ENCODE results near the gene OR5L2. TPM values are rescaled to one million over a fixed set of nuclear protein-coding genes. Genes with fewer than 3 reads are reported as not detected.

OR5L2 gene
- total RNA-seq, 1 donor from 2014 or later, result not detected

Small RNAs within 50 kb of the gene (small RNA-seq; reads per million reads assigned to genes)
- gene AC036111.3, result not detected

Other genes with a start within 250 kb of the OR5L2 start
- gene OR4C11, start 219.6 kb upstream of the OR5L2 start, total RNA-seq (ENCODE audit: low replicate concordance), result not detected in 2 replicates
- not detected in 2 replicates for gene OR4P4, start 192.1 kb upstream of the OR5L2 start, total RNA-seq (ENCODE audit: low replicate concordance)
- gene OR4S2, start 178.9 kb upstream of the OR5L2 start, total RNA-seq (ENCODE audit: low replicate concordance), result not detected in 2 replicates
- gene OR4C6, start 165.0 kb upstream of the OR5L2 start, total RNA-seq (ENCODE audit: low replicate concordance), result not detected in 2 replicates
- gene OR5D13, start 53.8 kb upstream of the OR5L2 start, total RNA-seq (ENCODE audit: low replicate concordance), result not detected in 2 replicates
- not detected in 2 replicates for gene OR5D14, start 31.7 kb upstream of the OR5L2 start, total RNA-seq (ENCODE audit: low replicate concordance)
- not detected in 2 replicates for gene OR5L1, start 15.9 kb upstream of the OR5L2 start, total RNA-seq (ENCODE audit: low replicate concordance)
- not detected in 2 replicates for gene OR5D18, start 7.6 kb upstream of the OR5L2 start, total RNA-seq (ENCODE audit: low replicate concordance)
- gene OR5D16, start 11.5 kb downstream of the OR5L2 start, total RNA-seq (ENCODE audit: low replicate concordance), result not detected in 2 replicates
- gene TRIM51, start 56.1 kb downstream of the OR5L2 start, total RNA-seq (ENCODE audit: low replicate concordance), result not detected in 2 replicates
- gene OR5W2, start 87.4 kb downstream of the OR5L2 start, total RNA-seq (ENCODE audit: low replicate concordance), result not detected in 2 replicates
- gene OR5I1, start 109.2 kb downstream of the OR5L2 start, total RNA-seq (ENCODE audit: low replicate concordance), result not detected in 2 replicates
- not detected in 2 replicates for gene OR10AG1, start 142.7 kb downstream of the OR5L2 start, total RNA-seq (ENCODE audit: low replicate concordance)
- gene OR5F1, start 167.4 kb downstream of the OR5L2 start, total RNA-seq (ENCODE audit: low replicate concordance), result not detected in 2 replicates
- not detected in 2 replicates for gene OR5AS1, start 200.4 kb downstream of the OR5L2 start, total RNA-seq (ENCODE audit: low replicate concordance)